ENCODE results near the gene TBC1D22A. TPM values are rescaled to one million over a fixed set of nuclear protein-coding genes. Genes with fewer than 3 reads are reported as not detected.

TBC1D22A gene
- total and polyA plus RNA-seq, 9 of the 15 experiments (the other 6 are each of a cell fraction or from before 2014, with no cell fraction given): 0.20 to 11.5 (median 5.2) TPM

- H3K9me1 ChIP-seq (ENCODE audit: control insufficient read depth, insufficient read depth, low read length): no peaks in the 10 kb centered on the region
- 71% methylated on average over 3 of the region's 5 CpGs for WGBS (ENCODE audit: insufficient coverage, low coverage, missing lambda C conversion rate)
- no peak for DNase-seq (ENCODE audit: extremely low read depth in 1 of 4, low spot score in 3 of 4)
- H3K36me3 ChIP-seq (ENCODE audit: control insufficient read depth, insufficient read depth, low read length): peaks cover 5% of the 10 kb centered on the region; the same call in 1 of the 3 replicates
- BruUV-seq (replicated peaks): no TSS peak
- no peaks in the 10 kb centered on the region for H3K27me3 ChIP-seq (ENCODE audit: control insufficient read depth in 2 of 2, insufficient read depth in 2 of 2, low read length in 2 of 2)
- in situ Hi-C loops (cut with MboI): no loop called here
- no peaks in the 10 kb centered on the region for H3K9me3 ChIP-seq (replicated peaks; ENCODE audit: control insufficient read depth, insufficient read depth, low read depth, low read length)
- ATAC-seq: no peak
- no peak for FAIRE-seq
- H3K4me3 ChIP-seq: no peak overlapping the region
- no peaks in the 10 kb centered on the region for H3K79me2 ChIP-seq (ENCODE audit: control insufficient read depth, insufficient read depth, low read length)
- no peak overlapping the region for H2AFZ ChIP-seq (ENCODE audit: low read depth, low read length)
- intact Hi-C loops (cut with micrococcal nuclease): no loop called here
- peaks cover 10 to 14% of the 10 kb centered on the region in 2 experiments; a peak in 4 of 5 replicates for H3K4me1 ChIP-seq (replicated peaks in 1 of 2; ENCODE audit: control insufficient read depth in 2 of 2, insufficient read depth in 2 of 2, low read length in 2 of 2)
- H3K27ac ChIP-seq (ENCODE audit: extremely low read depth, low read depth, low read length): no peak overlapping the region
- CTCF ChIA-PET (ENCODE audit: low intra/inter-chr PET ratio): no interaction called here
- no peak overlapping the region for H3K4me2 ChIP-seq (ENCODE audit: insufficient read depth, low read length)
- no peak overlapping the region for H3K9ac ChIP-seq (ENCODE audit: insufficient read depth in 1 of 2, low read depth in 2 of 2, low read length in 2 of 2)
- POLR2A ChIA-PET: no interaction called here
- no peaks in the 10 kb centered on the region for H4K20me1 ChIP-seq (replicated peaks; ENCODE audit: control insufficient read depth, insufficient read depth, low read length)
- TF ChIP-seq ZFP91 (CRISPR knock-in tag; IDR thresholded peaks at IDR 0.05): no peak
- TF ChIP-seq DPF2 (IDR thresholded peaks at IDR 0.05): no peak
- no peak for TF ChIP-seq NR1H2 (CRISPR knock-in tag; IDR thresholded peaks at IDR 0.05)
- no peak for TF ChIP-seq ZNF75A (CRISPR knock-in tag; IDR thresholded peaks at IDR 0.05)
- no peak for TF ChIP-seq HMBOX1 (IDR thresholded peaks at IDR 0.05)
- no peak for TF ChIP-seq IRF1 (CRISPR knock-in tag; IDR thresholded peaks at IDR 0.05; ENCODE audit: borderline replicate concordance)
- TF ChIP-seq RNF2 (IDR thresholded peaks at IDR 0.05): no peak
- no peak for TF ChIP-seq ELF1 (tag; IDR thresholded peaks at IDR 0.05)
- no peak for TF ChIP-seq ZNF3 (CRISPR knock-in tag; IDR thresholded peaks at IDR 0.05)
- TF ChIP-seq KLF16 (IDR thresholded peaks at IDR 0.05): no peak
- no peak for TF ChIP-seq GATA2 (CRISPR knock-in tag; IDR thresholded peaks at IDR 0.05)
- TF ChIP-seq SAP30 (IDR thresholded peaks at IDR 0.05; ENCODE audit: borderline replicate concordance, insufficient read depth, low read depth, low read length, poor library complexity, severe bottlenecking): no peak
- no peak for TF ChIP-seq PRPF4 (IDR thresholded peaks at IDR 0.05; ENCODE audit: insufficient read depth, low read depth, low read length, poor library complexity, severe bottlenecking)
- no peak for TF ChIP-seq TAF15 (IDR thresholded peaks at IDR 0.05; ENCODE audit: low read depth, low read length)
- TF ChIP-seq HSF4 (CRISPR knock-in tag; IDR thresholded peaks at IDR 0.05; ENCODE audit: borderline replicate concordance): no peak
- no peak for TF ChIP-seq BRCA1 (IDR thresholded peaks at IDR 0.05)
- no peak for TF ChIP-seq BRCA1 (CRISPR knock-in tag; IDR thresholded peaks at IDR 0.05)
Observed at GRCh38 chr22:46891382-46891951, 129.0 kb downstream of the TBC1D22A start.

All from K562 (cell line).